HS-27A (cell line): ENCODE data around the gene ERC2.

ENCODE experiments used
- DNase-seq: peaks from one replicate; pipeline ENCODE4 v3.0.0-alpha.2; 2012; ENCODE audit warnings: low read depth, missing footprints

ERC2 gene

DNA sequence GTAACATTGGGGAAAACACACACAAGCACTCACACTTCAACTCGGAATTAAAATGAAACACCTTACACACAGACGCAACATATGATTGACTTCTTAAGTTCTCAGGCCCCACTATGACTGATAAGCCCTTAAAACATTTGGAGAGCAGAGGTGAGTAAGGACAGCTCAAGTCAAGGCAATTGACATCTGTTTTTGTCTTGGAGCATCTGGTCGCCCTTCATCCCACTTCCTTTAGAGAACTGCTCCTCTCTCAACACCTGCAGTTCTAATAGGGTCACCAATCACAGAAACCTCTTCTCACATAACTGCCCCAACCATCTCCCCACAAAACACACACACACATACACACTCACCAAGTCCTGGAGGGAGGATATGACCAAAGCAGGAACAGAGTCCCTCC is 43.4 kb downstream of the ERC2 start:
- DNase-seq = no peak

DNA sequence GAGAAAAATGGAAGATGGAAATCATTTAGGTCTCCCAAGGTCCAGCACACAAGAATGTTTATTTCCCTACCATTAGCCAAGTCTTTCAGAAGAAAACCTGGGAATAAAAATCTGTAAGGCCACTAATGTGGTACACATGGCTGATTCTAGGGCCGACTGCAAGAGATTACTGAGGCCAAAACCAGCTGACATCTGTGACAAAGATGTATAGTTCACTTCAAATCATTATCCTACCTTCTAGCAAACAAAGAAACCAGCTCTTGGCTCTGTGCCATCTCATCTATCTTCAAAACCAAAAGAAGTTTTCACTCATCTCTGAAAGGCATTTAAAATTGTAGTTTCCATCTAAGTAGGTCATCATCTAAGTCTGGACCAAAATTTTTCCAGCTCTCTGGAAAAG is 43.9 kb downstream of the ERC2 start:
- DNase-seq = no peak

DNA sequence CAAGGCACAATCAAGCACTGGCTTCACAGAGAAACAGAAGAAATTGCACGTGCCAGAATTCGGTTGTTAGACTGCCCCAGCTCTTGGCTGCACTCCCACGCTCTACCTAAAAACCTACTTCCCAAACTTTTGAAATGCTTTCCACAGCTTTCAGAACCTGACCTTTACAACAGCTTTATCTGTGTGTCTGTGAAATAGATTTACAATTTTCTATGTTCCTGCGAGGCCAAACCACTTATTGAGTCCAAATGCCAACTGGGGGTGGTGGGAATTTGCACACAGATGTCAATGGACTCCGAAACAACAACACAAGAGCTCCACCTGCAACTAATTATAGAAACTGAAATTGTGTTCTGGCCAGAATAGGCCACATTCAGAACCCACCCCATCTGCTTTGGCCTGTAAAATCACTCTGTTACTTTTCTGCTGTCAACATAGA is 44.6 kb downstream of the ERC2 start:
- no peak for DNase-seq

DNA sequence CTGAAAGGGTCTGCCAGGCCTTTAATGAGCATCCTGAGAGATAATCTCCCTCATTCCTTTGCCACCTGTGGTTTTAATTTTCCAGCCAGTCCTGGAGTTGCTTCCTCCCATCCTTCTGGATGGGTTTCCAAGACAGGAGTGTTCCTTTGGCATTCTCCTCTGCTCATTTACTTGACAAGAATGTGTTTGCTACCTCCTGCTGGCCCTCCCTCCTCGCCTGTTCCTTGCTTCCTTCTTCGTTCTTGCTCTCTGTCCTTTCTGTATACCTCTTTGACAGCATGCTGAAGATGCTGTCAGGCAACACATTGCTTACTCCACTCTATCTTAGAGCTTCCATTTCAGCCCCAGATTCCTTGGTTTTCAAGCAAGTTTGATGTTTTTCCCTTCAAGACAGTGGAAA is 46.0 kb downstream of the ERC2 start:
- no peak for DNase-seq

DNA sequence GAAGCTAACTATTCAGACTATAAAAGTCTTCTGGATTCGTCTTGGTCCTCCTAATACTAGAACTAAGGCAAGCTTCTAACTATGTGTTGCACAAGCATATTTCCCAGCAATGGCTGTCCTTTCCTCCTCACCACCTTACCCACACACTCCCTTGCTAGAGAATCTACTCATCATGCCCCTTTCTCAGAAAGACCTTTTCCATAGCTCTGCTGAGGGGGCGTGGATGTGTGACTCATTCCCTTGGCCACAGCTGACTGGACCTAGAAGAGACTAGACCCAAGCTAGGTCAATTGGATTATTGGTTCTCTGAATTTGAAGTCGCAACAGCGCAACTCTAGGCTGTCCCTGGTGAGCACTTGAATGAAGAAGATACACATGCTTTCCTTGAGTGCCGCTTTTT is 47.1 kb downstream of the ERC2 start:
- DNase-seq = no peak

DNA sequence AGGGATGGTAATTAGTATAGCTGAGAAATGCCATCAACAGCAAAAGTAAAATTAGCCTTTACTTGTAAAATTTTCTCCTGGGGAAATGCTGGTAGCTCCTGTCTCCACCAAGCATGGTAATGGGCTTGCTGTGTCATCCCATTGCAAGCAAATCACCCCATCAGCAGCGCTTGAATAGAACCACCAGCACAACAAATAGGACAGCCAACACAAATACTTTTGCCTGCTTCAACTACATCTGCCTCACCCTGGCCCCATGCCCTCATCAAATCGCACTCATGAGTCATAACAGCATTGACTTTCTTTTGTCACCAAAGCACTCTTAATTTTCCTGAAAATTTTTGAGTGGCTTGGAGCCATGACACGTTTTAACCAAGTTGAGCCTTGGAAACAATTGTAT is 52.6 kb downstream of the ERC2 start:
- no peak for DNase-seq

DNA sequence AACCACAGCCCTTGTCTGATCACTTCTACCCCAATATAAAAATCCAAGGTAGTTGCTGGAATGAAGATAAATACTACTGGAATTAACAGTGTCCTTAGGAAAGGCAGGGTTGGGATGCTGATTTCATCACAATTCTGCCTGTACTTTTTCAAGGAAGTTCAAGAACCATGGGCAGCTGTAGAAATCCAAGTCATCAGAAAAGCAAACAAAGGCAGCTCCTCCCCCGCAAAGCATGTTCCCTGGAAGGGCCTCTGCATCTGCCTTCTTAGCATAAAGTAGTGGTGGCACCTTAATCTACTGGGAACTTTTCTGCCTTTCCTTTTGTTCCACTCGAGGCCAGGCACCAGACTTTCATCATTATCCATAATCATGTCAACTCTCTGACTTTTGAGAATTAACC is 54.4 kb downstream of the ERC2 start:
- DNase-seq = no peak

DNA sequence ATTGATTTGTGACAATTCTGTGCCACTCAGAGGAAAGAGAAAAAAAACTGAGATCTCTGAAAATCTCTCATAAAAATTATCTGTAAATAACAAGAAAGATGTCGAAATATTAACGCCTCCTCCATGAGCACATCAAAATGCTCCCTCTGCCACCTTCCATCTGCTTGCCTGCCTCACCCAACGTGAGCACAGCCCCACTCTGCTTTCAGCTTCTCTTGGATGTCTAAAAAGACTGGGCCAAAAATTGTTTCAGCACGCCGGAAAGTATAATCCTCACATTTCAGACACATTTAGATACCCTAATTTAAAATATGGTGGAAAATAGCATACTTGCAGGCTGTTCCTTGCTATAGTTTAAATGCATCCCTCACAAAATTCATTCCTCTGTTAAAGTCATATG is 57.1 kb downstream of the ERC2 start:
- DNase-seq = no peak

DNA sequence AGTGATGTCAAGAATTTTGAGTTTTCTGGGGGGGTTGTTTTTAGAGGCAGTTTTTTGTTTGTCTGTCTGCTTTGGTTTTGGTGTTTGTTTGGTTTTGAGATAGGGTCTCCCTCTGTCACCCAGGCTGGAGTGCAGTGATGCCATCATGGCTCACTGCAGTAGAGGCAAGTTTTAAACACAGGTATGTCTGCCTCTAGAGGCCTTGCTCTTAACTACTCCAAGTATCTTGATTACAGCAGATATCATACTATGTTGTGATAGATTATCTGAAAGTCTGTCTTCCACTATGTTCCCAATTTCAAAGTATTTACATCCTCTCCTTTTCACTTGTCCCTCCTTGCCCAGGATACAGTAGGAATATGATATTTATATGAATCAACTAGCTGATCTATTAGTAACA is 57.7 kb downstream of the ERC2 start:
- no peak for DNase-seq

DNA sequence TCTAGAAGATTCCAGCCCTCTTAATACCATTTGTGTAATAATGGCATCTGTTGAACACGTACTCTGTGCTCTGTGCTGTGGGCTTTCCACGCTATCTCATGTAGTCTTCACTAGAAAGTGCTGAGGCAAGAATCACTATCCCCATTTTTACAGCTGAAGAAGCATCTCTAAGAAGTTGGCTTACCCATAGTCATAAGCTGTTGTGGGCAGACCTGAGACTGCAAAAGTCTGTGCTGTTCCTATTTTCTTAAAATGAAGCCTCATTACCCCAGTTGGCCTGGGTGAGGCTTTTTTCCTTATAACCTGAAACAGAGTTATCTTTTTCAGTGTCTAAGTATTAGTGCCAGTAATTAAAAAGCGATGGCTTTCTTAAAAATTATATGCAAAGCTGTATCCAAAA is 58.5 kb downstream of the ERC2 start:
- no peak for DNase-seq

DNA sequence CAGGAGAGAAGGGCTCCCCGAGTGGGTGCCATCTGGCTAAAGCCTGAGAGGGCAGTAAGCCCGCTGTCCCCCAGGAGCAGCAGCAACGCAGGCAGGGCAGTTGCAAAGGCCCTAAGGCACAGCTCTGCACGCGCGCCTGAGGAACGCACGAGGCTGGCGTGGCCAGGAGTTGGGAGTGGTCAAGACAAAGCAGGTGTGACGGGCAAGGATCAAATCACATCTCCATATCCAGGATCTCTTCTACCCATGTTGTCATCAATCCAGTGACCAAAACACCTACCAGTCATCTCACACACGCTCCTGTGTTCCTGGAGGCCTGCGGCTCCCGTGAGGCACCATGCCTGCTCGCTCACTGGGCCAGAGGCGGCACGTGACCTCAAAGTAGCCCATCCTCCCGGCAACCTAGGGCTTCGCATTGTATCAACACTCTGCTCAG is 59.5 kb downstream of the ERC2 start:
- DNase-seq = no peak

DNA sequence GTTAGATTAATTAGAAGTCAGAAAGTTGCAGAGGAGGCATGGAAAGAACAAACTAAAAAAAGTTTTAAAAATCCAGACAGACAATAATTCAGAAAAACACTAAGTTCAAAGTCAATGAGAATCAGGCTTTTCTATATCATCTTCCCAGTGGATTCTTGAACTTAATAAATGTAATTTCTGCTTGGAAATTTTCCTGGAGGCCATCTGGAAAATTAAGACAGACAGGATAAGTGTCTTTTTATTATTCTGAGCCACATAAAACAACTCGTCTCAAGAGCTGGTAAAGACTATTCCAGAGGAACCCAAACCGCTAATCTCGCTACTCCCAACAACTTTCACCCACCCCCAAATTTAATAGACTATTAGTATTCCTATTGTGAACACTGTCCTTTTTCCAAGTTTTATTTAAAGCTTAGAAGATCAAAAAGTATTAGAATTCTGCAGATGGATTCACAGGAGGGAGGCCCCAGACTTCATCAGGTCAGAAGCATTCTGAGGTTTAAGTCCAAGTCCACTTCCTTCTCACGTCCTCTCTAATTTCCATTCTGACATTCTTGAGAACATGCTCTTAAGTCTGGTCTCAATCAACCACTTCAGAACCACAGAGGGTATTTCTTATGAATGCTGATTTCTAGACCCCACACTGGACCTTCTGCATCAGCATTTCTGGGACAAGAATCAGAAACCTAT is 61.3 kb downstream of the ERC2 start:
- DNase-seq = no peak

DNA sequence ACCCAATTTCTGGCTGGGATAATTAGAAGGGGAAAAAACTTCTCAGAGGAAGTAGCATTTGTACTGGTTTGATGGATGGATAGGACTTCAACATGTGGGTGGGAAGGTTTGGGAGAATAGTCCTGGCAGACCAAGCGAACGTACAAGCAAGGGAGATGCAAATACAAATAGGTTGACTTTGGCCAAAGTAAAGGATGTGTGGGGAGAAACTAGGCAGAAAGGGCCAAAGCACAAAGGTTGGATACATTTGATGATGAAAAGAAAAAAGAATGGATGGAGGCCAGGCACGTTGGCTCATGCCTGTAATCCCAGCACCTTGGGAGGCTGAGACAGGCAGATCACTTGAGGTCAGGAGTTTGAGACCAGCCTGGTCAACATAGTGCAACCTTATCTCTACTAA is 63.4 kb downstream of the ERC2 start:
- no peak for DNase-seq

DNA sequence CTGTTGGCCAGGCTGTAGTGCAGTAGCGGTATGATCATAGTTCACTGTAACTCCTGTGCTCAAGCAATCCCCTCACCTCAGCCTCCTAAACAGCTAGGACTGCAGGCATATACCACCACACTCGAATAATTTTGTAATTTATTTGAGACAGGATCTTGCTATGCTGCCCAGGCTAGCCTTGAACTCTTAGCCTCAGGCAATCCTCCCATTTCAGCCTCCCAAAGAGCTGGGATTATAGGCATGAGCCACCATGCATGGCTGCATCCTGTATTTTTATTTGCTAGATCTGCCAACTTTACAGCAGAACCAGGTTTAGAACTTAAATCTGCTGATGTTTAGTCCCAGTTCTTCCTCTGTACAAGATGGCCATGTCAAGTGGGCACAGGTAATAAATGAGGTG is 69.6 kb downstream of the ERC2 start:
- no peak for DNase-seq

DNA sequence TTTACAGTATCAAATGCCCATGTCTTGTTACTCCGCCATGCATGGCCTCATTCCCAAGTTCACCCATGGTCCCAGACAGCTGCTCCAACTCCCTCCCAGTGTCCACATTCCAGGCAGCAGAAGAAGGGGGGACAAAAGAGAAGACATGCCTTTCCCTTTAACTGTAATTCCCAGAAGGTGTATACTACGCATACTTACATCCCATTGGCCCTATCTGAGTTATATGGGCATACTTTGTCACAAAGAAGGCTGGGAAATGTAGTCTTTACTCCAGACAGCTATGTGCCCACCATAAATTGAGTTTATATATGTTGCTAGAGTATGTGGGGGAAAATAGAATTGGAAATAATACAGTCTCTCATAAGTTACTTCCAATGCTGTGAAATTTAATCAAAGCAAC is 70.5 kb downstream of the ERC2 start:
- DNase-seq = no peak

DNA sequence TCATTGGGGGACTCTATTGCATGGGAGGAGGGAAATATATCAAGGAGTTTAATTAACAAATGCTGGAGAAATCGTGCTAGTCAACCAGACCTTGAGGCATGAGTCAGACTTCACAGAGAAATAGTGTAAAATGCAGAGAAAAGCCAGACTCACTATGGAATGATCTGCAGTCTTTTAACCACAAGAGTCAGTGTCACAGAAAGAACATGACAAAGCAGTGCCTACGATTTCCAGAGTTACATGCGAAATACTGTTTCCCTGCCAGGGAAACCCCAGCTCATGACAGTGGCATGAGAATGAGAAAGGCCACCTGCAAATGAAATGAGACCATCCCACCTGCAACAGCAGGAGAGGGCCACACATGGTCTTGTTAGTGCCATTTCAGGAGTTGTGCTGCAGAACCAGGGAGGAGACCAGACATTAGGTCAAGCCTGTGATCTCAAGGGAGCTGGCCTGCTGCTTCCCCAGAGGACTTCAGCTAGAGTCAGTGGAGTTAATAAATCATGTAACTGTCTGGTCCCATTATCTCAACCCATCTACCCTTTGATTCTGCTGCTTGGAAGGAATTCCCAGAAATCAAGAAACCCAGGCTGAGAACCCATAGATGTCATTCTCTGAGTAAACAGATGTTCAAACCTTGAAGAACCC is 79.0 kb downstream of the ERC2 start:
- DNase-seq = no peak

DNA sequence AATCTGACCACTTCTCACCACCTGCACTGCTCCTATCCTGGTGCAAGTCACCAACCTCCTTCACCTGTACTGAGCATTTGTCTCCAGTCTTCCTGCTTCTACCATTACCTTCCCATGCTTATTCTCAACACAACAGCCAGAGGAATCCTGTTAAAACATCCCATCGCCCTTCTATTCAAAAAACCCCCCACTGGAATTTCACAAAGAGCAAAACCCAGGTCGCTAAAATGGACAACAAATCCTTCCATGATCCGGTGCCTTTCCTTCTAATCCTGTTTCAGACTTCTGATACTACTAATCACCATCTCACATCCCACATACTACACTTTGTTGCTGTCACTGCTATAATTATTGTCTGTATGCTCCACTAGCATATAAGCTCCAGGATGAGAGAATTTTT is 85.2 kb downstream of the ERC2 start:
- no peak for DNase-seq

DNA sequence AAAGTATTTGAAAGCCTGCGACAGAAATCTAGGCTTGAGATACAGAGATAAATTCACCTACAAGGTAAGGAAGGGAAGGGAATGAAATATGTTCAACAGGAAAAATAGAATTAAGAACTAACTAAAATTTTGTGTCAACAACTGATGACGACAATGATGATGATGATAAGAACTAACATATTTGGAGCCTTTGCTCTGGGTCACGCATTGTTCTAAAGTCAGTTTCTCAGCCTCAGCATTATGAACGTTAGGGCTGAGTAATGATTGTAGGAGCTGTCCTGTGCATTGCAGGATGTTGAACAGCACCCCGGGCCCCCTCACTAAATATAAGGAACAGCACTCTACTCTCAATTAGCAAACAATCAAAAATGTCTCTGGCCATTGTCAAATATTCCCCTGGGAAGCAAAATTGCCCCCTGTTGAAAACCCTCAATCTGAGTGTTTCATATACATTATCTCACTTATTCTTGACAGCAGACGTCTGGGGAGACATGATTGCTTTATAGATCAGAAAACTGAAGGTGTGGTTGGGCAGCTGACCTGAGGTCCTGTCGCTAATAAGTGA is 88.5 kb downstream of the ERC2 start:
- no peak for DNase-seq

DNA sequence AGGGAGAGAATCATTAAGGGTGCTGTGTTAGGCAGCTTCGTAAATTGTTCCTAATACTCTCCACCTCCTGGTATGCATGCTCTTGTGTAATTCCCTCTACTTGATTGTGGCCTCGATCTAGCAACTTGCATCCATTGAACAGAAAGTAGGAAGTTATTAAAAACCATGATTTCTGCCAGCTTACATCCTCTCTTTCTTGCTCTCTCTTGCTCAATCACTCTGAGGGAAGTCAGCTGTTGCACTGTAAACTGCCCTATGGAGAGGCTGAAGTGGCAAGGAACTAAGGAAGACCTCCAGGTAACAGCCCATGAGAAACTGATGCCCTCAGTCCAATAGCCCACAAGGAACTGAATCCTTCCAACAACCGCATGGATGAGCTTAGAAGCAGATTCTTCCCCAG is 92.6 kb downstream of the ERC2 start:
- no peak for DNase-seq

DNA sequence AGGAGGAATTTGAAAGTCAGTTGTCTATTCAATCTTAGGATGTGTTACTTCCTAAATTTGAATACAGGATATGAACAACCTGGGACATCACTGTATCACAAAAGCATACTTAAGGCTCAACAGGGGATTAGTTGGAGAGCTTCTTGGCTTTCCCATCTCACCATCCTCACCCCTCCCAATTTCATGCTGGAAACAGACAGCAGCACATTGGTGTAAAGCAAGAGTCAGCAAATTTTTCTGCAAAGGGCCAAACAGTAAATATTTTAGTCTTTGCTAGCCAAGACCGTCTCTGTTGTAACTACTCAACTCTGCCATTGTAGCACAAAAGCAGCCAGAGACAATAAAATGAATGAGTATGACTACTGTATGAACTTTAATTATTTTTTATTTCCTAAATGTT is 94.9 kb downstream of the ERC2 start:
- no peak for DNase-seq

DNA sequence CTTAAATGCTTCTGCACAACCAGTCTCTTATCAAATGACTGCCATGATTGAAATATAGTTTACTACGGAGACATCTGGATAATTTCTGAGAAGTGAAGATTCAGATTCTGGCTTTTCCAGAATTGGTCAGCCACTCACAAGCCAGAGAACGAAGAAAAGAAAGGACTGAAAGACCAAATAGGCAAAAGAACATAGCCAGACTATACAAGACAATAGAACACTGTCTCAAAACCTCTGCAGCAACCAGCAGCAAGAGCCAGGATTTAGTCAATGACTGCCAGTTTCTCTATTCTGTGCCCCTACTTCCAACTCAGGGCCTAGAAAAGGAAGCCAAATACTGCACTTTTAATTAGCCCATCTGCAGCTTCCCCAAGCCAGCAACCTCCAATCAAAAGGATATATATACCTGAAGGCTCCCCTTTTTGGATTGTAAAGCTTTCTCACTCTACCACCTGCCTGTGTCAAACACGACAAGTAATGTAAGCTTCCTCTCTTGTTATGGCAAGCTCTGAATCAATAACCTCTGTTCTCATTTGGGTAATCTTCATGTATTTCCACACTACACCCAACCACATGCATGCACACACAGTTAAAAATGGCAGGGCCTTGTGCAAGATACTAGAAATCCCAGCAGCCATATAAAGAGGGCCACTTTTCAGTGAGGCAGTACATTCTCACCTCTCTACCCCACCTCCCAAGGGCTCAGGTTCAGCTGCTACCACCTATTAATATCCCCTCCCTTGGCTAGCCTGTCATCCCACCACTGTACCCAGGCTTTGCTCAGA is 97.1 kb downstream of the ERC2 start:
- no peak for DNase-seq

DNA sequence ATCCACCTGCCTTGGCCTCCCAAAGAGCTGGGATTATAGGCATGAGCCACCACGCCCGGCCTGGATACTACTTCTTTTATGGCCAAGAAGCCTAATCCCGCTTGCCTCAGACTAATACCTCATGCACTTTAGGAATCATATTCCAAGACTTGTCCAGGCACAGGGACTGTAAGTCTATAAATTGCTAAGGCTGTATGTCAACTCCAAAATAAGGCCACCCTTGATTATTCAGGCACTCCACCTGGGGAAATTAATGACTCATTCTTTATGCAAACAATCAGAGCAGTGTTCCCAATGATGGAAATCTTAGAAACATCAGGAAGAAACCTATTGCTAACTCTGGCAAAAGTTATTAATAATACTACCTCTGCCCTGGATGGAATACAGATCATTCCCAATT is 98.4 kb downstream of the ERC2 start:
- no peak for DNase-seq

DNA sequence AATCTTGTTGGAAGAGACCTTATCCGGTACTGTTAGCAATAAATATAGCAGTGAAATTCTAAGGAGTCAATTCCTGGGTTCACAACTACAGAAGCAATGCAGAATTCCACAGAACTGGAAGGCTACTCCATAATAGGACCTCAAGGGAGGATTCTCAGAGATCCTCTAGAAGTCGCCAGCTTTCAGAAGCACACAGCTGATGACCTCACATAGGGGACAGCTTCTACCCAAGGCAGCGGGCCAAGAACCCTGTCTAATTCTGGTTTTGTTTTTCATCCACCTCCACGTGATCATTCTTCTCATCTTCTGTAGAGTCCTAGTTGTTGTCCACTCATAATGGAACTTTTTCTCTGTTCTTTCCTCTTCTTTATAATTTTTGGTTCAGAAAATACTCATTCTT is 99.4 kb downstream of the ERC2 start:
- no peak for DNase-seq
